ENCODE data around the gene KRT78. TPM values are rescaled to one million over a fixed set of nuclear protein-coding genes. Genes with fewer than 3 reads are reported as not detected.
"Not testable (repeated sequence)": the region's sequence is repeated elsewhere in the genome, so short reads cannot be mapped to it uniquely, and the experiment has no call there.

Gene KRT78
- total RNA-seq, 1 donor from 2014 or later = not detected

DNA sequence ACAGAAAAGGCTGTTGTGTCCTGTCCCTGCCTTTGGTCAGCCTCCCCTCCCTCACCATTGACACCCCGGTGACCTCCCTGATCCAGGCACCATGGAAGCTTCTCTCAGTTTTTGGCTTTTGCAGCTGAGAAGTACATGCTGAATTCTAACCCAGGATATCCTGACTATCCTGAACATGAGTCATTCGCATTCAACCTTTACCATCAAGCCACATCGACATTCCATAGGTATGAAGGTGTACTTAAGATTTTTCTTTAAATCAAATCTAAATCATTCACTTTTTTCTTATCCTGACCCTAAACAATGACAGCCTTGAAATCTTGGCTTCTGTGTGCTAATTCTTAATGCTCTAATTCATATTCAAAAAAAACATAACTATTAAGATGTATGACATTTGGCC is 8.7 kb upstream of the KRT78 start:
- H3K27ac Mint-ChIP-seq = no peak overlapping the region
- peaks cover 6% of the 10 kb centered on the region for H3K9me3 Mint-ChIP-seq
- no peaks in the 10 kb centered on the region for H3K36me3 Mint-ChIP-seq
- DNase-seq (ENCODE audit: low spot score in 2 of 2, unreplicated experiment in 2 of 2) = no peak
- H3K27me3 Mint-ChIP-seq (ENCODE audit: low read depth) = peaks cover 28% of the 10 kb centered on the region
- no peak overlapping the region for H3K4me3 Mint-ChIP-seq
- TF ChIP-seq, protein P1, sequence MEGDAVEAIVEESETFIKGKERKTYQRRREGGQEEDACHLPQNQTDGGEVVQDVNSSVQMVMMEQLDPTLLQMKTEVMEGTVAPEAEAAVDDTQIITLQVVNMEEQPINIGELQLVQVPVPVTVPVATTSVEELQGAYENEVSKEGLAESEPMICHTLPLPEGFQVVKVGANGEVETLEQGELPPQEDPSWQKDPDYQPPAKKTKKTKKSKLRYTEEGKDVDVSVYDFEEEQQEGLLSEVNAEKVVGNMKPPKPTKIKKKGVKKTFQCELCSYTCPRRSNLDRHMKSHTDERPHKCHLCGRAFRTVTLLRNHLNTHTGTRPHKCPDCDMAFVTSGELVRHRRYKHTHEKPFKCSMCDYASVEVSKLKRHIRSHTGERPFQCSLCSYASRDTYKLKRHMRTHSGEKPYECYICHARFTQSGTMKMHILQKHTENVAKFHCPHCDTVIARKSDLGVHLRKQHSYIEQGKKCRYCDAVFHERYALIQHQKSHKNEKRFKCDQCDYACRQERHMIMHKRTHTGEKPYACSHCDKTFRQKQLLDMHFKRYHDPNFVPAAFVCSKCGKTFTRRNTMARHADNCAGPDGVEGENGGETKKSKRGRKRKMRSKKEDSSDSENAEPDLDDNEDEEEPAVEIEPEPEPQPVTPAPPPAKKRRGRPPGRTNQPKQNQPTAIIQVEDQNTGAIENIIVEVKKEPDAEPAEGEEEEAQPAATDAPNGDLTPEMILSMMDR (IDR thresholded peaks at IDR 0.05; ENCODE audit: unreplicated experiment) = no peak
- peaks cover 5% of the 10 kb centered on the region for H3K4me1 Mint-ChIP-seq

DNA sequence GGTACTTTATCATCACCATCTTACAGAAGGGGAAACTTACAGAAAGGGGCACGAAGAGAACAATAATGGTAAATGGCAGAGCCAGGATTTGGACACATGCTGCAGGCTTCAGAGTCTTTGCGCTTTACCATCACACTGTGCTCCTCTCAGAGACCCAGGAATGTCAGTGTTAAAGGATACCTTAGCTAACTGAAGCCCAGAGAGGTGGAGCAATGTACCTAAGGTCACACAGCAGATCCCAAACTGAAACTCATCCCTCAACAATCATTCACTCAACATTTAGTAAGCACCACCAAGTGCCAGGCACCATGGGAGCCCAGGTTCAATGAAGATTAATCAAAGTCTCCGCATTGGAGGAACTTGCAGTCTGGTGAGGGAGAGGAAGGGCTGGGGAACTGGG is 8.0 kb upstream of the KRT78 start:
- DNase-seq (ENCODE audit: low spot score in 2 of 2, unreplicated experiment in 2 of 2) = no peak
- TF ChIP-seq, protein P1 (IDR thresholded peaks at IDR 0.05; ENCODE audit: unreplicated experiment) = no peak
- no peaks in the 10 kb centered on the region for H3K36me3 Mint-ChIP-seq
- H3K4me1 Mint-ChIP-seq = peaks cover 5% of the 10 kb centered on the region
- H3K27me3 Mint-ChIP-seq (ENCODE audit: low read depth) = peaks cover 35% of the 10 kb centered on the region
- no peak overlapping the region for H3K4me3 Mint-ChIP-seq
- H3K27ac Mint-ChIP-seq = no peak overlapping the region
- peaks cover 6% of the 10 kb centered on the region for H3K9me3 Mint-ChIP-seq

DNA sequence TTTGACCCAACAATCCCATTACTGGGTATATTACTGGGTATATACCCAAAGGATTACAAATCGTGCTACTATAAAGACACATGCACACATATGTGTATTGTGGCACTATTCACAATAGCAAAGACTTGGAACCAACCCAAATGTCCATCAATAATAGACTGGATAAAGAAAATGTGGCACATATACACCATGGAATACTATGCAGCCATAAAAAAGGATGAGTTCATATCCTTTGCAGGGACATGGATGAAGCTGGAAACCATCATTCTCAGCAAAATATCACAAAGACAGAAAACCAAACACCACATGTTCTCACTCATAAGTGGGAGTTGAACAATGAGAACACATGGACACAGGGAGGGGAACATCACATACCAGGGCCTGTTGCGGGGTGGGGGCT is 7.3 kb upstream of the KRT78 start:
- H3K36me3 Mint-ChIP-seq; H3K27ac Mint-ChIP-seq; DNase-seq (ENCODE audit: low spot score in 2 of 2, unreplicated experiment in 2 of 2); H3K9me3 Mint-ChIP-seq; H3K4me1 Mint-ChIP-seq; H3K4me3 Mint-ChIP-seq: not testable (repeated sequence)
- peaks cover 42% of the 10 kb centered on the region for H3K27me3 Mint-ChIP-seq (ENCODE audit: low read depth)

DNA sequence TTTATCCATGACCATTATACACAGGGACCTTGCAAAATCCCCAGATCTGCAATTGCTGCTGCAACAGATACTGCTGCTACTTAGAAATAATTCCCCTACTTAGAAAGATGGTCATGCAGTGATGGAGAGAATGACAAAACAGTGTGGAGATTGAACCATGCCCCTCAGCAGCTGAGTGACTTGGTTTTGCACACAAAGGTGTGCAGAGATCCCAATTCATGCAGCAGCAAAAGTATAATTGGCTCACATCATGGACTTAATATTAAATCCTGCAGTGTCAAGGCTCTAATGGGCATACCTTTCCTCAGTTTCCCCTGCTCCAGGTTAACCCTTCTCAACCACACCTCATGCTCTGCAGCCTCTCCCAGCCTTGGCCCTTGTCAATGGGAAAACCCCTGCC is 3.0 kb upstream of the KRT78 start:
- H3K36me3 Mint-ChIP-seq = no peaks in the 10 kb centered on the region

DNA sequence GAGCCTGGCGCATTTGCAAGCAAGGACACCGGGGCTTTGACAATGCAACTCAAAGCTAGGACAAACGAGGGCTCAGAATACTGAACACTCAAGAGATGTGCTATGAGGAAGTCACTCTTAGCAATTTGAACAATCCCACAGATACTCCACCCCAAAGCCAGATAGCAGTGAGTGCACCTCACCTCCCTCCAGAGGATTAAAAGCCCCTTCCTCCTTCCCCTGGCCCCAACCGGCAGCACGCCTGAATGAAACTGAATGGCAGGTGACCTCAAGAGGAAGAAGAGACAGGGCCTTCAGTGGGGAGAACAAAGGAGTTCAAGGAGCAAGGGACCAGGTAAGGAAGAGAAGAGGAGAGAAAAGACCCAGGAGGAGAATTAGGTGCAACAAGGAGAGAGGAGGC is 1.9 kb upstream of the KRT78 start:
- Mint-ChIP-seq H3K9me3 (peaks cover 4% of the 10 kb centered on the region), H3K4me3 (no peak overlapping the region), H3K27ac (no peak overlapping the region), H3K27me3 (ENCODE audit: low read depth) (peaks cover 58% of the 10 kb centered on the region), H3K4me1 (peaks cover 6% of the 10 kb centered on the region), H3K36me3 (no peaks in the 10 kb centered on the region)
- TF ChIP-seq, protein P1 (IDR thresholded peaks at IDR 0.05; ENCODE audit: unreplicated experiment) = no peak
- DNase-seq (ENCODE audit: low spot score in 2 of 2, unreplicated experiment in 2 of 2) = no peak

More for the DNA sequence above, 3.0 kb upstream of the KRT78 start:
- H3K4me3 Mint-ChIP-seq = no peak overlapping the region
- no peak for DNase-seq (ENCODE audit: low spot score in 2 of 2, unreplicated experiment in 2 of 2)
- TF ChIP-seq, protein P1 (IDR thresholded peaks at IDR 0.05; ENCODE audit: unreplicated experiment) = no peak
- H3K9me3 Mint-ChIP-seq = peaks cover 6% of the 10 kb centered on the region
- H3K4me1 Mint-ChIP-seq = peaks cover 6% of the 10 kb centered on the region
- peaks cover 53% of the 10 kb centered on the region for H3K27me3 Mint-ChIP-seq (ENCODE audit: low read depth)
- H3K27ac Mint-ChIP-seq = no peak overlapping the region

DNA sequence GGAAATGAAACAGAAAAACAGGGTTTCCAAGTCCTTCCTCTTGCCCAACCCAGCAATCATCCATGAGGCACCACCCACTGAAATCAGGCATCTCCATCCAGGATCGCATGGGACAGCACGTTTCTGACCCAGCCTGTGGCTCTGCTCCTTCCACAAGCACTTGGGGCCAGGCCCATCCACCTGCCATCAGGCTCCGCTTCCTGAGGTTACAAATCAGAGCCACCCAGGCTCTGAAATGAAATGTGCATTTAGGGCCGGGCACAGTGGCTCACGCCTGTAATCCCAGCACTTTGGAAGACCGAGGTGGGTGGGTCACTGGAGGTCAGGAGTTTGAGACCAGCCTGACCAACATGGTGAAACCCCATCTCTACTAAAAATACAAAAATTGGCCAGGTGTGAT is 717 bp upstream of the KRT78 start:
- Mint-ChIP-seq H3K4me3 (no peak overlapping the region), H3K9me3 (no peaks in the 10 kb centered on the region), H3K4me1 (peaks cover 6% of the 10 kb centered on the region), H3K36me3 (no peaks in the 10 kb centered on the region), H3K27me3 (ENCODE audit: low read depth) (peaks cover 52% of the 10 kb centered on the region), H3K27ac (no peak overlapping the region)
- TF ChIP-seq, protein P1 (IDR thresholded peaks at IDR 0.05; ENCODE audit: unreplicated experiment) = no peak
- no peak for DNase-seq (ENCODE audit: low spot score in 2 of 2, unreplicated experiment in 2 of 2)
